K562 (cell line): ENCODE results near the gene MLC1. TPM values are rescaled to one million over a fixed set of nuclear protein-coding genes. Genes with fewer than 3 reads are reported as not detected.

Experiments
- FOXO4 ChIP-seq: fragments of 450-650 bp; formaldehyde crosslinking; IDR thresholded peaks from 2 replicates; pipeline ENCODE4 v1.4.0; 2020; ENCODE audit warnings: mild to moderate bottlenecking, moderate library complexity
- HSF4 ChIP-seq: fragments of 250-450 bp; sonication (Bioruptor Pico); IDR thresholded peaks from 2 replicates; pipeline ENCODE4 v2.1.2; 2022; ENCODE audit warnings: mild to moderate bottlenecking, moderate library complexity, borderline replicate concordance
- KDM2B ChIP-seq: fragments of 250-450 bp; sonication (Bioruptor Pico); IDR thresholded peaks from 2 replicates; pipeline ENCODE4 v1.8.0; 2021; ENCODE audit warnings: mild to moderate bottlenecking, moderate library complexity
- MCM2 ChIP-seq: fragments of 450-650 bp; IDR thresholded peaks from 2 replicates; pipeline ENCODE4 v1.6.1; 2017; ENCODE audit warnings: low read depth, mild to moderate bottlenecking
- NBN ChIP-seq: fragments of 450-650 bp; IDR thresholded peaks from 2 replicates; pipeline ENCODE4 v1.6.1; 2016; ENCODE audit warnings: low read depth, mild to moderate bottlenecking
- PREB ChIP-seq: sonication (generic); formaldehyde crosslinking; IDR thresholded peaks from 2 replicates; pipeline ENCODE4 v1.8.1; 2023; ENCODE audit warnings: mild to moderate bottlenecking, missing genetic modification reagents
- SMARCA5 ChIP-seq: fragments of 450-650 bp; IDR thresholded peaks from 2 replicates; pipeline ENCODE4 v1.6.1; 2016
- TBP ChIP-seq: optimal IDR thresholded peaks from 2 replicates; pipeline ENCODE3; 2011; ENCODE audit warnings: low read depth, low read length, improper control_type of control experiment
- ZBTB40 ChIP-seq, 2 experiments: fragments of 450-650 bp in 1 of 2; sonication (generic) in 1 of 2; formaldehyde crosslinking in 1 of 2; IDR thresholded peaks; 2 replicates each; pipeline versions ENCODE4 v1.7.1 to v1.9.0; 2016 to 2022; ENCODE audit warnings: inconsistent platforms in 1 of 2, mild to moderate bottlenecking in 1 of 2, missing genetic modification reagents in 1 of 2
- ZBTB49 ChIP-seq: sonication (generic); formaldehyde crosslinking; IDR thresholded peaks from 2 replicates; pipeline ENCODE4 v1.8.0; 2022; ENCODE audit warnings: missing genetic modification reagents, mild to moderate bottlenecking, borderline replicate concordance
- polyA plus RNA-seq, 8 experiments: library from polyadenylated mRNA; depleted of rRNA in 4 of 8; stranded (reverse) in 5 of 8; unstranded in 3 of 8; fragments of >200 nt; fragmentation: Nextera tagmentation in 2 of 8; fragmentation: Illumina TruSeq in 1 of 8; extraction: Ambion mirVana in 2 of 8; extraction: Trizol in 1 of 8; gene quantifications; 2 replicates each; pipeline versions ENCODE4 v1.2.1 to v1.2.3, GENCODE V29; 2011 to 2014; ENCODE audit warnings: inconsistent platforms in 1 of 8, missing spikeins in 1 of 8
- total RNA-seq, 7 experiments: library from RNA; depleted of rRNA in 6 of 7; stranded (reverse); fragments of >200 nt in 6 of 7; fragmentation: Illumina TruSeq in 2 of 7; extraction: Trizol in 2 of 7; gene quantifications; 2 replicates each; pipeline versions ENCODE4 v1.2.1 to v1.2.3, GENCODE V29; 2011 to 2021; ENCODE audit warnings: low replicate concordance in 1 of 7

Gene MLC1
- total and polyA plus RNA-seq, 9 of the 15 experiments (the other 6 are each of a cell fraction or from before 2014, with no cell fraction given): 0.06 to 0.98 (median 0.39) TPM

- no peak for TF ChIP-seq FOXO4 (CRISPR knock-in tag)
- TF ChIP-seq TBP: peak; percentile 96
- TF ChIP-seq ZBTB49 (CRISPR knock-in tag): no peak
- no peak for TF ChIP-seq HSF4 (CRISPR knock-in tag)
- TF ChIP-seq KDM2B (CRISPR knock-in tag): no peak
- no peak for TF ChIP-seq SMARCA5
- TF ChIP-seq MCM2: no peak
- 0 out of 2 replicates have a peak, but pooled peaks have one; percentile 34 for TF ChIP-seq NBN
- TF ChIP-seq PREB (CRISPR knock-in tag): no peak
- TF ChIP-seq ZBTB40 (IDR thresholded peaks at IDR 0.05): 0 out of 2 replicates have a peak, but pooled peaks have one; percentile 13
- no peak for TF ChIP-seq ZBTB40 (CRISPR knock-in tag; IDR thresholded peaks at IDR 0.05)
Observed at GRCh38 chr22:50117168-50117762, 32.0 kb upstream of the MLC1 start (continued).
